ENCODE measurements around the gene PTRH2.

PTRH2 gene

GRCh38 chr17:59678918-59679317 lies 28.3 kb downstream of the PTRH2 start:
- Histone ChIP-seq H4K8ac (ENCODE audit: low read depth, low read length) (no peak overlapping the region), H3K23ac (ENCODE audit: low read length) (no peak overlapping the region), H3K9ac (ENCODE audit: low read length) (no peak overlapping the region), H3K9me3 (ENCODE audit: insufficient read depth, low read depth, low read length) (no peaks in the 10 kb centered on the region), H4K91ac (ENCODE audit: low read depth, low read length) (no peak overlapping the region), H3K79me1 (ENCODE audit: low read length) (no peaks in the 10 kb centered on the region), H3K27me3 (ENCODE audit: insufficient read depth, low read length) (no peaks in the 10 kb centered on the region), H2AK5ac (ENCODE audit: low read length) (no peak overlapping the region), H3K4ac (ENCODE audit: low read depth, low read length) (no peak overlapping the region), H3K4me2 (ENCODE audit: low read length) (no peak overlapping the region), H2BK5ac (ENCODE audit: low read depth, low read length, poor library complexity) (no peak overlapping the region), H2AFZ (ENCODE audit: insufficient read depth, low read length, poor library complexity) (no peak overlapping the region), H3K4me3 (ENCODE audit: low read depth, low read length) (no peak overlapping the region), H3K27ac (ENCODE audit: low read depth, low read length) (no peak overlapping the region), H3K36me3 (ENCODE audit: control insufficient read depth in 1 of 2, insufficient read depth in 2 of 2, low read length in 2 of 2) (peaks cover 15 to 44% of the 10 kb centered on the region in 2 experiments), H3K14ac (ENCODE audit: low read length) (no peak overlapping the region), H3K18ac (ENCODE audit: low read length) (no peak overlapping the region), H3K79me2 (ENCODE audit: control insufficient read depth, insufficient read depth, low read length, poor library complexity) (no peaks in the 10 kb centered on the region), H2BK120ac (ENCODE audit: insufficient read depth, low read length, poor library complexity) (no peak overlapping the region), H2BK12ac (ENCODE audit: low read length) (no peak overlapping the region), H3K4me1 (ENCODE audit: control insufficient read depth in 1 of 2, insufficient read depth in 2 of 2, low read length in 2 of 2) (no peaks in the 10 kb centered on the region), H4K12ac (ENCODE audit: low read depth, low read length) (no peak overlapping the region)
- WGBS (ENCODE audit: extremely low coverage, insufficient coverage, insufficient read length), result no CpG with 5 or more reads among the region's 2 CpGs
- DNase-seq, result no peak

GRCh38 chr17:59676716-59677115 lies 30.5 kb downstream of the PTRH2 start:
- Histone ChIP-seq H3K18ac (ENCODE audit: low read length) (no peak overlapping the region), H3K79me2 (ENCODE audit: control insufficient read depth, insufficient read depth, low read length, poor library complexity) (no peaks in the 10 kb centered on the region), H4K91ac (ENCODE audit: low read depth, low read length) (no peak overlapping the region), H2BK5ac (ENCODE audit: low read depth, low read length, poor library complexity) (no peak overlapping the region), H2BK120ac (ENCODE audit: insufficient read depth, low read length, poor library complexity) (no peak overlapping the region), H3K9ac (ENCODE audit: low read length) (no peak overlapping the region), H3K4me2 (ENCODE audit: low read length) (no peak overlapping the region), H3K23ac (ENCODE audit: low read length) (no peak overlapping the region), H2AK5ac (ENCODE audit: low read length) (no peak overlapping the region), H3K36me3 (ENCODE audit: control insufficient read depth in 1 of 2, insufficient read depth in 2 of 2, low read length in 2 of 2) (peaks cover 17 to 32% of the 10 kb centered on the region in 2 experiments), H2AFZ (ENCODE audit: insufficient read depth, low read length, poor library complexity) (no peak overlapping the region), H3K79me1 (ENCODE audit: low read length) (no peaks in the 10 kb centered on the region), H3K27me3 (ENCODE audit: insufficient read depth, low read length) (no peaks in the 10 kb centered on the region), H3K4me3 (ENCODE audit: low read depth, low read length) (no peak overlapping the region), H3K4me1 (ENCODE audit: control insufficient read depth in 1 of 2, insufficient read depth in 2 of 2, low read length in 2 of 2) (no peaks in the 10 kb centered on the region), H2BK12ac (ENCODE audit: low read length) (no peak overlapping the region), H3K9me3 (ENCODE audit: insufficient read depth, low read depth, low read length) (no peaks in the 10 kb centered on the region), H3K14ac (ENCODE audit: low read length) (no peak overlapping the region), H3K4ac (ENCODE audit: low read depth, low read length) (no peak overlapping the region), H4K12ac (ENCODE audit: low read depth, low read length) (no peak overlapping the region), H4K8ac (ENCODE audit: low read depth, low read length) (no peak overlapping the region), H3K27ac (ENCODE audit: low read depth, low read length) (no peak overlapping the region)
- no CpG with 5 or more reads among the region's 7 CpGs for WGBS (ENCODE audit: extremely low coverage, insufficient coverage, insufficient read length)
- no peak for DNase-seq

- Histone ChIP-seq H2BK12ac (ENCODE audit: low read length) (no peak overlapping the region), H3K14ac (ENCODE audit: low read length) (no peak overlapping the region), H4K8ac (ENCODE audit: low read depth, low read length) (no peak overlapping the region), H3K4me3 (ENCODE audit: low read depth, low read length) (no peak overlapping the region), H3K23ac (ENCODE audit: low read length) (no peak overlapping the region), H3K9me3 (ENCODE audit: insufficient read depth, low read depth, low read length) (no peaks in the 10 kb centered on the region), H3K4me2 (ENCODE audit: low read length) (no peak overlapping the region), H2BK5ac (ENCODE audit: low read depth, low read length, poor library complexity) (no peak overlapping the region), H3K79me2 (ENCODE audit: control insufficient read depth, insufficient read depth, low read length, poor library complexity) (no peaks in the 10 kb centered on the region), H3K4ac (ENCODE audit: low read depth, low read length) (no peak overlapping the region), H2AK5ac (ENCODE audit: low read length) (no peak overlapping the region), H2BK120ac (ENCODE audit: insufficient read depth, low read length, poor library complexity) (no peak overlapping the region), H3K18ac (ENCODE audit: low read length) (no peak overlapping the region), H4K91ac (ENCODE audit: low read depth, low read length) (no peak overlapping the region), H3K9ac (ENCODE audit: low read length) (no peak overlapping the region), H3K4me1 (ENCODE audit: control insufficient read depth in 1 of 2, insufficient read depth in 2 of 2, low read length in 2 of 2) (no peaks in the 10 kb centered on the region), H3K36me3 (ENCODE audit: control insufficient read depth in 1 of 2, insufficient read depth in 2 of 2, low read length in 2 of 2) (peaks cover 17 to 29% of the 10 kb centered on the region in 2 experiments), H2AFZ (ENCODE audit: insufficient read depth, low read length, poor library complexity) (no peak overlapping the region), H3K27me3 (ENCODE audit: insufficient read depth, low read length) (no peaks in the 10 kb centered on the region), H3K27ac (ENCODE audit: low read depth, low read length) (no peak overlapping the region), H4K12ac (ENCODE audit: low read depth, low read length) (no peak overlapping the region), H3K79me1 (ENCODE audit: low read length) (no peaks in the 10 kb centered on the region)
- no CpG with 5 or more reads among the region's 1 CpG for WGBS (ENCODE audit: extremely low coverage, insufficient coverage, insufficient read length)
- no peak for DNase-seq
Measured at GRCh38 chr17:59675231-59675630, 32.0 kb downstream of the PTRH2 start.

DNA sequence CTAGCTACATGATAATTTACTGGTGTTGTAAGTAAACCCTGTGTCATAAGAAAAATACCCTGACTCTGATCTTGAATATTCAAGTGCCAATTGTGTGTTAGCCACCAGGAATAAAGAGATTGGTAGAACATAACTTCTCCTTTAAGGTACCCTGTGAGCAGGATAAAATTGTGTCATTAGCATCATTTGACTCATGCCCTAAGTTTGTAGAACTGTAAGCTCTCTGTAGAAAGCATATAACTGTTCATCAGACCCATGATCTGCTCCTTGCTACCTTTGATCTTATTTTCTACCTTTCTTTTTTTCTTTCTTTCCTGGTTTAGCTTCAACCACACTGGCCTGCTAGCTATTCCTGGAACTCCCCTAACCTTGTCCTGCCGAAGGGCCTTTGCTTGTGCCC lies 35.8 kb downstream of the PTRH2 start:
- Histone ChIP-seq H2AK5ac (ENCODE audit: low read length) (no peak overlapping the region), H3K4me2 (ENCODE audit: low read length) (no peak overlapping the region), H2BK120ac (ENCODE audit: insufficient read depth, low read length, poor library complexity) (no peak overlapping the region), H3K4me3 (ENCODE audit: low read depth, low read length) (no peak overlapping the region), H3K27me3 (ENCODE audit: insufficient read depth, low read length) (no peaks in the 10 kb centered on the region), H3K79me2 (ENCODE audit: control insufficient read depth, insufficient read depth, low read length, poor library complexity) (no peaks in the 10 kb centered on the region), H3K27ac (ENCODE audit: low read depth, low read length) (no peak overlapping the region), H4K91ac (ENCODE audit: low read depth, low read length) (no peak overlapping the region), H2AFZ (ENCODE audit: insufficient read depth, low read length, poor library complexity) (no peak overlapping the region), H3K4ac (ENCODE audit: low read depth, low read length) (no peak overlapping the region), H3K4me1 (ENCODE audit: control insufficient read depth in 1 of 2, insufficient read depth in 2 of 2, low read length in 2 of 2) (no peaks in the 10 kb centered on the region), H4K12ac (ENCODE audit: low read depth, low read length) (no peak overlapping the region), H3K79me1 (ENCODE audit: low read length) (no peaks in the 10 kb centered on the region), H4K8ac (ENCODE audit: low read depth, low read length) (no peak overlapping the region), H3K36me3 (ENCODE audit: control insufficient read depth in 1 of 2, insufficient read depth in 2 of 2, low read length in 2 of 2) (peaks cover 8 to 23% of the 10 kb centered on the region in 2 experiments), H3K14ac (ENCODE audit: low read length) (no peak overlapping the region), H3K23ac (ENCODE audit: low read length) (no peak overlapping the region), H3K9me3 (ENCODE audit: insufficient read depth, low read depth, low read length) (no peaks in the 10 kb centered on the region), H2BK12ac (ENCODE audit: low read length) (no peak overlapping the region), H2BK5ac (ENCODE audit: low read depth, low read length, poor library complexity) (no peak overlapping the region), H3K9ac (ENCODE audit: low read length) (no peak overlapping the region), H3K18ac (ENCODE audit: low read length) (no peak overlapping the region)
- no peak for DNase-seq
- WGBS (ENCODE audit: extremely low coverage, insufficient coverage, insufficient read length), result no CpG with 5 or more reads among the region's 1 CpG
